Smooth muscle cell (in vitro differentiated cells): ENCODE measurements around the gene TBC1D9. TPM values are rescaled to one million over a fixed set of nuclear protein-coding genes. Genes with fewer than 3 reads are reported as not detected.

Experiments used
- DNase-seq: peaks from one replicate; lab custom pipeline; 2025; ENCODE audit not compliant: unreplicated experiment; lab: John Stamatoyannopoulos, UW
- H2AFZ ChIP-seq: fragments of 200-600 bp; sonication (generic); 2 replicates; pipeline ENCODE4 v1.6.0; 2016; ENCODE audit warnings: antibody characterized with exemption, low read depth, mild to moderate bottlenecking
- H3F3A ChIP-seq: fragments of 200-600 bp; sonication (generic); 2 replicates; pipeline ENCODE4 v1.6.0; 2017; ENCODE audit warnings: antibody characterized with exemption, low read depth
- H3K27ac ChIP-seq: fragments of 200-600 bp; sonication (generic); 2 replicates; pipeline ENCODE4 v1.5.1; 2016; ENCODE audit warnings: low read depth, mild to moderate bottlenecking
- H3K27me3 ChIP-seq: fragments of 200-600 bp; sonication (generic); 2 replicates; pipeline ENCODE4 v1.6.1; 2016; ENCODE audit warnings: low read depth, mild to moderate bottlenecking
- H3K36me3 ChIP-seq: fragments of 200-600 bp; sonication (generic); 2 replicates; pipeline ENCODE4 v1.5.1; 2016; ENCODE audit warnings: low read depth
- H3K4me1 ChIP-seq: fragments of 200-600 bp; sonication (generic); 2 replicates; pipeline ENCODE4 v1.5.1; 2016; ENCODE audit warnings: low read depth
- H3K4me2 ChIP-seq: fragments of 200-600 bp; sonication (generic); 2 replicates; pipeline ENCODE4 v1.6.0; 2016; ENCODE audit warnings: mild to moderate bottlenecking
- H3K4me3 ChIP-seq: fragments of 200-600 bp; sonication (generic); 2 replicates; pipeline ENCODE4 v1.5.1; 2016; ENCODE audit warnings: mild to moderate bottlenecking
- H3K79me2 ChIP-seq: fragments of 200-600 bp; sonication (generic); 2 replicates; pipeline ENCODE4 v1.6.0; 2016; ENCODE audit warnings: low read depth, mild to moderate bottlenecking
- H3K9ac ChIP-seq: fragments of 200-600 bp; sonication (generic); 2 replicates; pipeline ENCODE4 v1.6.0; 2016; ENCODE audit warnings: low read depth
- H3K9me3 ChIP-seq: fragments of 200-600 bp; sonication (generic); replicated peaks from 2 replicates; pipeline ENCODE4 v1.5.1; 2016; ENCODE audit warnings: low read depth
- H4K20me1 ChIP-seq: fragments of 200-600 bp; sonication (generic); 2 replicates; pipeline ENCODE4 v1.6.0; 2016; ENCODE audit warnings: low read depth
- CTCF ChIP-seq: fragments of 200-600 bp; sonication (generic); IDR thresholded peaks from 2 replicates; pipeline ENCODE4 v1.5.1; 2017; ENCODE audit warnings: borderline replicate concordance, mild to moderate bottlenecking, antibody characterized with exemption; ENCODE audit not compliant: insufficient read depth, poor library complexity, severe bottlenecking
- WGBS: methylation state at CpG from one replicate; pipeline ENCODE4 v1.1.7; 2016; ENCODE audit warnings: low lambda C conversion rate; 5-methylcytosine and 5-hydroxymethylcytosine counted together
- polyA plus RNA-seq: library from polyadenylated mRNA; unstranded; fragments of >200 nt; fragmentation: Nextera tagmentation; extraction: Ambion mirVana; gene quantifications from 2 replicates; pipeline ENCODE4 v1.2.1, GENCODE V29; 2016
- total RNA-seq: library from RNA; depleted of rRNA; stranded (reverse); fragments of >200 nt; gene quantifications from 2 replicates; pipeline ENCODE4 v1.2.3, GENCODE V29; 2014

Gene TBC1D9
- total and polyA plus RNA-seq, 2 experiments from 2014 or later: 9.1 to 39.5 TPM

GRCh38 chr4:140662082-140662869 lies 93.9 kb downstream of the TBC1D9 start:
- Histone ChIP-seq H3K27me3 (no peaks in the 10 kb centered on the region), H3K9ac (no peak overlapping the region), H3K36me3 (peaks cover 14% of the 10 kb centered on the region), H3K9me3 (no peaks in the 10 kb centered on the region), H3K4me3 (no peak overlapping the region), H3K79me2 (no peaks in the 10 kb centered on the region), H2AFZ (no peak overlapping the region), H3F3A (no peaks in the 10 kb centered on the region), H4K20me1 (no peaks in the 10 kb centered on the region), H3K27ac (peak overlapping the region; percentile 84), H3K4me2 (peak overlapping the region; percentile 15), H3K4me1 (peaks cover 3% of the 10 kb centered on the region)
- 63% methylated on average over 3 of the region's 3 CpGs for WGBS
- DNase-seq: no peak
- TF ChIP-seq CTCF: no peak

- H3K27ac ChIP-seq: peak overlapping the region; percentile 84
- peaks cover 3% of the 10 kb centered on the region for H3K4me1 ChIP-seq
- no peak overlapping the region for H2AFZ ChIP-seq
- no peak for DNase-seq
- no peak for TF ChIP-seq CTCF
- H3F3A ChIP-seq: no peaks in the 10 kb centered on the region
- H3K79me2 ChIP-seq: no peaks in the 10 kb centered on the region
- peaks cover 19% of the 10 kb centered on the region for H3K36me3 ChIP-seq
- no peaks in the 10 kb centered on the region for H3K9me3 ChIP-seq
- H3K4me2 ChIP-seq: no peak overlapping the region
- no peak overlapping the region for H3K4me3 ChIP-seq
- H4K20me1 ChIP-seq: no peaks in the 10 kb centered on the region
- WGBS: 96% methylated on average over 1 of the region's 1 CpG
- no peak overlapping the region for H3K9ac ChIP-seq
- no peaks in the 10 kb centered on the region for H3K27me3 ChIP-seq
Measured at GRCh38 chr4:140661550-140661949, 94.6 kb downstream of the TBC1D9 start.

GRCh38 chr4:140659943-140660700 lies 96.1 kb downstream of the TBC1D9 start:
- no peak for DNase-seq
- Histone ChIP-seq H3K4me2 (no peak overlapping the region), H3K27me3 (no peaks in the 10 kb centered on the region), H3F3A (peaks cover 2% of the 10 kb centered on the region), H3K27ac (peak overlapping the region; percentile 84), H3K79me2 (no peaks in the 10 kb centered on the region), H2AFZ (no peak overlapping the region), H3K36me3 (peaks cover 19% of the 10 kb centered on the region), H3K4me3 (no peak overlapping the region), H3K4me1 (peaks cover 3% of the 10 kb centered on the region), H4K20me1 (no peaks in the 10 kb centered on the region), H3K9me3 (no peaks in the 10 kb centered on the region), H3K9ac (peak overlapping the region; percentile 64)
- no peak for TF ChIP-seq CTCF
- WGBS: 70% methylated on average over 6 of the region's 6 CpGs
